A549 (cell line): ENCODE measurements around the gene RNF214.

Experiments used
- BHLHE40 ChIP-seq: IDR thresholded peaks from 2 replicates; pipeline ENCODE4 v1.6.1; 2012; ENCODE audit warnings: low read depth, low read length, inconsistent platforms
- CBX8 ChIP-seq: fragments of 200-600 bp; sonication (generic); IDR thresholded peaks from 2 replicates; pipeline ENCODE4 v1.6.1; 2016
- CHD2 ChIP-seq: fragments of 150-350 bp; IDR thresholded peaks from 2 replicates; pipeline ENCODE4 v1.6.1; 2014; ENCODE audit warnings: low read length; ENCODE audit not compliant: partially characterized antibody
- CHD4 ChIP-seq: fragments of 200-600 bp; sonication (generic); IDR thresholded peaks from 2 replicates; pipeline ENCODE4 v1.6.1; 2016; ENCODE audit warnings: antibody characterized with exemption, mild to moderate bottlenecking, borderline replicate concordance
- EP300 ChIP-seq, 2 experiments: fragments of >200 bp; sonication (Bioruptor Twin); formaldehyde crosslinking; IDR thresholded peaks; 2 replicates in 1 of 2; 3 replicates in 1 of 2; pipeline ENCODE4 v1.6.1; 2016 to 2017
- HOXA7 ChIP-seq: fragments of 250-450 bp; sonication (Bioruptor Pico); IDR thresholded peaks from 2 replicates; pipeline ENCODE4 v1.5.0; 2020; ENCODE audit warnings: mild to moderate bottlenecking, moderate library complexity
- KDM1A ChIP-seq: fragments of 200-600 bp; sonication (generic); IDR thresholded peaks from 2 replicates; pipeline ENCODE4 v1.6.1; 2016; ENCODE audit warnings: low read depth, mild to moderate bottlenecking
- POLR2A ChIP-seq: IDR thresholded peaks from 2 replicates; pipeline ENCODE4 v1.6.1; 2012; ENCODE audit warnings: mild to moderate bottlenecking, low read length
- RARB ChIP-seq: fragments of 250-450 bp; sonication (Bioruptor Pico); IDR thresholded peaks from 2 replicates; pipeline ENCODE4 v1.8.0; 2021; ENCODE audit warnings: mild to moderate bottlenecking, moderate library complexity
- RNF2 ChIP-seq: fragments of 200-600 bp; sonication (generic); IDR thresholded peaks from 2 replicates; pipeline ENCODE4 v1.6.1; 2016; ENCODE audit warnings: low read depth, mild to moderate bottlenecking, antibody characterized with exemption, moderate library complexity, borderline replicate concordance
- TF ChIP-seq, protein P1 (sequence below): fragments of >200 bp; sonication (Bioruptor Twin); formaldehyde crosslinking; IDR thresholded peaks from 3 replicates; pipeline ENCODE4 v1.5.1; 2016
- TF ChIP-seq, protein P2 (sequence below): IDR thresholded peaks from 2 replicates; pipeline ENCODE4 v1.6.1; 2012
- TF ChIP-seq, protein P3 (sequence below): IDR thresholded peaks from 2 replicates; pipeline ENCODE4 v1.6.1; 2012

DNA sequence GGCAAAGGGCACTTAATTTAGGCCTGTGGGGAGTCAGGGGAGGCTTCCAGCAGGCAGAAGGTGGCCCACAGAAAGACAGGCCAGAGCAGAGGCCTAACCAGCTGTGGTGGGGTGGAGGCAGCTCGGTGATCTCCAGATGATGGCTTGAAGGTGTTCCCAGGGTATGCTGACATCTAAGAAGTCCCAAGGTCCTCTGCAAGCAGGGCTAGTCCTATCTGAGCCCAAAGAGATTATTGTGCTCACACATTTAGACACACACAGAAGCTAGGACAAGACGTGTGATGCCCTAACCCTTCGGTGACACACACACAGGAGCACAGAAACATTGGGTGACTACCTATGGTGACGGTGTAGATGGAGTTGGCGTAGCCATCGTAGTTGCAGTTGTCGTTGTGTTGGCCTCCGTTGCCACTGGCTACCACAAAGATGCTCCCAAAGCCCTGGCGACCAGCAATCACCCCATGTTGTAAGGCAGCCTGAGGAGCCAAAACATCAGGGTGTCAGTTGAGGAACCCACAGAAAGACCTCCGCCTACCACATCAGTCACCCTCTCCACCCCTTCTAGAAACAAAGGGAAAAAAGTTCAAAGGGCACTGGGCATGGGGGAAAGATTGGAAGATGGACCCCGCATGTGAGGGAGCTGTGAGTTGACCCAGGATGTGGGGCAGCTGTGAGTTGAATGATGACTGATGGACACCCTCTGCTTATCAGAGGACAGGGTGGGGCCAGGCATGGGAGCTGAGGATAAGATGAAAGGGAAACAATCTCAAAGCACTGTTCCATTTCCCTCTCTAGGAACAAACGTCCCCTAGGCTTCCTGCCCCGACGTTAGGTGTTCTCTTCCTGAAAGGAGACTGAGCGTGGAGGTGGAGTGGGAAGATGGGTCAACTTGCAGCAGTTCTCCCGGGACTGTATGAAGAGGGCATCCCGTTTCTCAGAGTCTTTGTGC lies 8.5 kb upstream of the RNF214 start:
- TF ChIP-seq, protein P1, sequence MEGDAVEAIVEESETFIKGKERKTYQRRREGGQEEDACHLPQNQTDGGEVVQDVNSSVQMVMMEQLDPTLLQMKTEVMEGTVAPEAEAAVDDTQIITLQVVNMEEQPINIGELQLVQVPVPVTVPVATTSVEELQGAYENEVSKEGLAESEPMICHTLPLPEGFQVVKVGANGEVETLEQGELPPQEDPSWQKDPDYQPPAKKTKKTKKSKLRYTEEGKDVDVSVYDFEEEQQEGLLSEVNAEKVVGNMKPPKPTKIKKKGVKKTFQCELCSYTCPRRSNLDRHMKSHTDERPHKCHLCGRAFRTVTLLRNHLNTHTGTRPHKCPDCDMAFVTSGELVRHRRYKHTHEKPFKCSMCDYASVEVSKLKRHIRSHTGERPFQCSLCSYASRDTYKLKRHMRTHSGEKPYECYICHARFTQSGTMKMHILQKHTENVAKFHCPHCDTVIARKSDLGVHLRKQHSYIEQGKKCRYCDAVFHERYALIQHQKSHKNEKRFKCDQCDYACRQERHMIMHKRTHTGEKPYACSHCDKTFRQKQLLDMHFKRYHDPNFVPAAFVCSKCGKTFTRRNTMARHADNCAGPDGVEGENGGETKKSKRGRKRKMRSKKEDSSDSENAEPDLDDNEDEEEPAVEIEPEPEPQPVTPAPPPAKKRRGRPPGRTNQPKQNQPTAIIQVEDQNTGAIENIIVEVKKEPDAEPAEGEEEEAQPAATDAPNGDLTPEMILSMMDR, result no peak
- TF ChIP-seq HOXA7, result no peak
- TF ChIP-seq RNF2, result no peak
- no peak for TF ChIP-seq KDM1A
- no peak for TF ChIP-seq CBX8
- TF ChIP-seq, protein P2, sequence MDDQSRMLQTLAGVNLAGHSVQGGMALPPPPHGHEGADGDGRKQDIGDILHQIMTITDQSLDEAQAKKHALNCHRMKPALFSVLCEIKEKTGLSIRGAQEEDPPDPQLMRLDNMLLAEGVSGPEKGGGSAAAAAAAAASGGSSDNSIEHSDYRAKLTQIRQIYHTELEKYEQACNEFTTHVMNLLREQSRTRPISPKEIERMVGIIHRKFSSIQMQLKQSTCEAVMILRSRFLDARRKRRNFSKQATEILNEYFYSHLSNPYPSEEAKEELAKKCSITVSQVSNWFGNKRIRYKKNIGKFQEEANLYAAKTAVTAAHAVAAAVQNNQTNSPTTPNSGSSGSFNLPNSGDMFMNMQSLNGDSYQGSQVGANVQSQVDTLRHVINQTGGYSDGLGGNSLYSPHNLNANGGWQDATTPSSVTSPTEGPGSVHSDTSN, result no peak
- no peak for TF ChIP-seq EP300 (IDR thresholded peaks at IDR 0.05)
- no peak for TF ChIP-seq CHD4
- TF ChIP-seq, protein P3, sequence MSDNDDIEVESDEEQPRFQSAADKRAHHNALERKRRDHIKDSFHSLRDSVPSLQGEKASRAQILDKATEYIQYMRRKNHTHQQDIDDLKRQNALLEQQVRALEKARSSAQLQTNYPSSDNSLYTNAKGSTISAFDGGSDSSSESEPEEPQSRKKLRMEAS, result no peak
- TF ChIP-seq BHLHE40, result no peak
- no peak for TF ChIP-seq POLR2A
- TF ChIP-seq CHD2, result no peak
- TF ChIP-seq RARB (CRISPR knock-in tag), result no peak
